GM23248 (cell line): ENCODE data around the gene TMEM217.

Experiments used
- EZH2 ChIP-seq: fragments of 200-600 bp; sonication (generic); IDR thresholded peaks from 2 replicates; pipeline ENCODE4 v1.6.1; 2018; ENCODE audit warnings: antibody characterized with exemption, mild to moderate bottlenecking; ENCODE audit not compliant: insufficient read depth, poor library complexity, severe bottlenecking
- EZH2phosphoT487 ChIP-seq: fragments of 200-600 bp; sonication (generic); IDR thresholded peaks from 2 replicates; pipeline ENCODE4 v1.6.1; 2018; ENCODE audit warnings: antibody characterized with exemption, moderate library complexity, mild to moderate bottlenecking, low read depth; ENCODE audit not compliant: insufficient read depth

- TF ChIP-seq EZH2 (no peak), EZH2phosphoT487 (no peak)
Measured at GRCh38 chr6:37254881-37255280, 3.1 kb downstream of the TMEM217 start.
